WTC11 (cell line): Measurements from ENCODE around the gene UCP3. TPM values are rescaled to one million over a fixed set of nuclear protein-coding genes. Genes with fewer than 3 reads are reported as not detected.

Source experiments
- ATAC-seq: fragments of 200-7000 bp; cut with Tn5 transposase; 2 replicates; pipeline ENCODE4 v1.10.0; 2021; ENCODE audit warnings: mild to moderate bottlenecking, moderate library complexity
- CTCF ChIA-PET: fragments of 300-600 bp; sonication (Branson Sonifier 250); formaldehyde crosslinking; loops from one replicate; lab custom pipeline; 2021; ENCODE audit warnings: antibody characterized with exemption; lab: Charles Lee
- POLR2A ChIA-PET: fragments of 350-600 bp; sonication (Branson Sonifier 250); formaldehyde crosslinking; loops from one replicate; lab custom pipeline; 2021; ENCODE audit warnings: antibody characterized with exemption; lab: Charles Lee
- DNase-seq: peaks from one replicate; pipeline ENCODE4 v3.0.0; 2021; ENCODE audit warnings: low spot score
- H3K27ac Mint-ChIP-seq: 2 replicates; pipeline ENCODE4 v1.8.0; 2021; ENCODE audit warnings: mixed read lengths
- H3K27me3 Mint-ChIP-seq: 2 replicates; pipeline ENCODE4 v1.8.0; 2021; ENCODE audit warnings: low read depth, mild to moderate bottlenecking, moderate library complexity, mixed read lengths
- H3K36me3 Mint-ChIP-seq: 2 replicates; pipeline ENCODE4 v1.8.0; 2021; ENCODE audit warnings: mixed read lengths
- H3K4me1 Mint-ChIP-seq: 2 replicates; pipeline ENCODE4 v1.8.0; 2022; ENCODE audit warnings: mixed read lengths
- H3K4me3 Mint-ChIP-seq: 2 replicates; pipeline ENCODE4 v1.8.0; 2021; ENCODE audit warnings: mild to moderate bottlenecking, moderate library complexity, mixed read lengths
- H3K9me3 Mint-ChIP-seq: 2 replicates; pipeline ENCODE4 v1.8.0; 2021; ENCODE audit warnings: mixed read lengths
- AFF4 ChIP-seq: sonication (generic); formaldehyde crosslinking; IDR thresholded peaks from 2 replicates; pipeline ENCODE4 v1.8.1; 2023; ENCODE audit warnings: mild to moderate bottlenecking, missing genetic modification reagents, borderline replicate concordance
- ATF2 ChIP-seq: sonication (generic); formaldehyde crosslinking; IDR thresholded peaks from 2 replicates; pipeline ENCODE4 v1.8.1; 2022; ENCODE audit warnings: low read depth, missing genetic modification reagents, borderline replicate concordance
- CREB1 ChIP-seq: sonication (generic); formaldehyde crosslinking; IDR thresholded peaks from 2 replicates; pipeline ENCODE4 v1.8.0; 2023; ENCODE audit warnings: mild to moderate bottlenecking, missing genetic modification reagents
- EMX1 ChIP-seq: fragments of 250-450 bp; sonication (Bioruptor Pico); IDR thresholded peaks from 2 replicates; pipeline ENCODE4 v1.8.0; 2021; ENCODE audit warnings: mild to moderate bottlenecking
- FOXP1 ChIP-seq: sonication (generic); formaldehyde crosslinking; IDR thresholded peaks from 2 replicates; pipeline ENCODE4 v1.8.0; 2022; ENCODE audit warnings: missing genetic modification reagents, mild to moderate bottlenecking, moderate library complexity, borderline replicate concordance
- HMGA2 ChIP-seq: fragments of 250-450 bp; sonication (Bioruptor Pico); IDR thresholded peaks from 2 replicates; pipeline ENCODE4 v1.4.0; 2021; ENCODE audit warnings: mild to moderate bottlenecking, moderate library complexity
- HMGXB4 ChIP-seq: sonication (generic); formaldehyde crosslinking; IDR thresholded peaks from 2 replicates; pipeline ENCODE4 v1.8.1; 2023; ENCODE audit warnings: mild to moderate bottlenecking, moderate library complexity, missing genetic modification reagents
- KAT7 ChIP-seq: sonication (generic); formaldehyde crosslinking; IDR thresholded peaks from 2 replicates; pipeline ENCODE4 v1.8.1; 2023; ENCODE audit warnings: missing genetic modification reagents, mild to moderate bottlenecking, borderline replicate concordance
- MAX ChIP-seq: sonication (generic); formaldehyde crosslinking; IDR thresholded peaks from 2 replicates; pipeline ENCODE4 v1.8.0; 2022; ENCODE audit warnings: mild to moderate bottlenecking, missing genetic modification reagents
- MLX ChIP-seq: sonication (generic); formaldehyde crosslinking; IDR thresholded peaks from 2 replicates; pipeline ENCODE4 v1.8.1; 2023; ENCODE audit warnings: mild to moderate bottlenecking, missing genetic modification reagents, moderate library complexity
- RELA ChIP-seq: sonication (generic); formaldehyde crosslinking; IDR thresholded peaks from 2 replicates; pipeline ENCODE4 v1.8.1; 2022; ENCODE audit warnings: missing genetic modification reagents, mild to moderate bottlenecking, borderline replicate concordance
- TCF7 ChIP-seq: sonication (generic); formaldehyde crosslinking; IDR thresholded peaks from 2 replicates; pipeline ENCODE4 v1.8.0; 2022; ENCODE audit warnings: mild to moderate bottlenecking, low read depth, missing genetic modification reagents, moderate library complexity
- ZMAT4 ChIP-seq: fragments of 250-450 bp; sonication (Bioruptor Pico); IDR thresholded peaks from 2 replicates; pipeline ENCODE4 v1.9.0; 2021; ENCODE audit warnings: mild to moderate bottlenecking
- ZNF281 ChIP-seq: sonication (generic); formaldehyde crosslinking; IDR thresholded peaks from 2 replicates; pipeline ENCODE4 v1.8.0; 2023; ENCODE audit warnings: mild to moderate bottlenecking, missing genetic modification reagents
- ZNF396 ChIP-seq: fragments of 250-450 bp; sonication (Bioruptor Pico); IDR thresholded peaks from 2 replicates; pipeline ENCODE4 v1.8.0; 2021; ENCODE audit warnings: mild to moderate bottlenecking, moderate library complexity, borderline replicate concordance
- ZNF423 ChIP-seq: fragments of 250-450 bp; sonication (Bioruptor Pico); IDR thresholded peaks from 2 replicates; pipeline ENCODE4 v2.1.2; 2022; ENCODE audit warnings: mild to moderate bottlenecking, moderate library complexity
- total RNA-seq: library from RNA; stranded (reverse); gene quantifications from 3 replicates; pipeline ENCODE4 v1.2.3, GENCODE V29; 2021

Gene UCP3
- total RNA-seq, 1 experiment from 2014 or later = 0.55 TPM

- no peak for TF ChIP-seq AFF4 (CRISPR knock-in tag)
- TF ChIP-seq ZNF281 (CRISPR knock-in tag) = no peak
- TF ChIP-seq CREB1 (CRISPR knock-in tag) = no peak
- no peak for TF ChIP-seq RELA
- TF ChIP-seq ZMAT4 (CRISPR knock-in tag) = no peak
- no peak for TF ChIP-seq MLX (CRISPR knock-in tag)
- TF ChIP-seq ATF2 (CRISPR knock-in tag) = no peak
- no peak for TF ChIP-seq KAT7 (CRISPR knock-in tag)
- no peak for TF ChIP-seq MAX
- TF ChIP-seq EMX1 = no peak
- TF ChIP-seq, all 79 proteins: peak for 0
Measured at GRCh38 chr11:74030723-74031676, 22.1 kb upstream of the UCP3 start (continued).

- ATAC-seq (no peak), DNase-seq (no peak)
- H3K4me3 Mint-ChIP-seq = no peak overlapping the region
- TF ChIP-seq HMGA2 (CRISPR knock-in tag) (no peak), HMGXB4 (CRISPR knock-in tag) (no peak), TCF7 (CRISPR knock-in tag) (no peak), ZNF396 (CRISPR knock-in tag) (no peak), FOXP1 (CRISPR knock-in tag) (no peak), ZNF423 (CRISPR knock-in tag) (no peak)
- CTCF ChIA-PET = no interaction called here
- POLR2A ChIA-PET = no interaction called here
- no peak overlapping the region for H3K27ac Mint-ChIP-seq
- H3K27me3 Mint-ChIP-seq = no peaks in the 10 kb centered on the region
- H3K4me1 Mint-ChIP-seq = peaks cover 6% of the 10 kb centered on the region
- no peaks in the 10 kb centered on the region for H3K9me3 Mint-ChIP-seq
- H3K36me3 Mint-ChIP-seq = peaks cover 5% of the 10 kb centered on the region; the same call in 1 of the 2 replicates
Measured at GRCh38 chr11:74025467-74026166, 16.7 kb upstream of the UCP3 start.
